BLaER1 (cell line): ENCODE results near the gene ALG1.
A peak's percentile ranks its signal among the peaks of the same experiment; 100 is the strongest.

ENCODE experiments used
- H3K27ac ChIP-seq: shearing (Covaris generic); formaldehyde crosslinking; 2 replicates; pipeline ENCODE4 v1.8.1; 2022
- H3K27me3 ChIP-seq: shearing (Covaris generic); formaldehyde crosslinking; 2 replicates; pipeline ENCODE4 v1.8.1; 2022
- H3K36me3 ChIP-seq: shearing (Covaris generic); formaldehyde crosslinking; 2 replicates; pipeline ENCODE4 v1.8.1; 2022
- H3K4me1 ChIP-seq: shearing (Covaris generic); formaldehyde crosslinking; 2 replicates; pipeline ENCODE4 v1.8.1; 2022
- H3K4me2 ChIP-seq: shearing (Covaris generic); formaldehyde crosslinking; 2 replicates; pipeline ENCODE4 v1.8.1; 2022
- H3K4me3 ChIP-seq: shearing (Covaris generic); formaldehyde crosslinking; 2 replicates; pipeline ENCODE4 v1.8.1; 2022
- H3K9ac ChIP-seq: shearing (Covaris generic); formaldehyde crosslinking; 2 replicates; pipeline ENCODE4 v1.8.1; 2022
- H3K9me3 ChIP-seq: shearing (Covaris generic); formaldehyde crosslinking; 2 replicates; pipeline ENCODE4 v1.8.1; 2022
- H4K20me1 ChIP-seq: shearing (Covaris generic); formaldehyde crosslinking; 2 replicates; pipeline ENCODE4 v1.8.1; 2022
- Cebpa-rat ChIP-seq: shearing (Covaris generic); IDR thresholded peaks from 2 replicates; pipeline ENCODE4 v1.8.1; 2022

ALG1 gene

DNA sequence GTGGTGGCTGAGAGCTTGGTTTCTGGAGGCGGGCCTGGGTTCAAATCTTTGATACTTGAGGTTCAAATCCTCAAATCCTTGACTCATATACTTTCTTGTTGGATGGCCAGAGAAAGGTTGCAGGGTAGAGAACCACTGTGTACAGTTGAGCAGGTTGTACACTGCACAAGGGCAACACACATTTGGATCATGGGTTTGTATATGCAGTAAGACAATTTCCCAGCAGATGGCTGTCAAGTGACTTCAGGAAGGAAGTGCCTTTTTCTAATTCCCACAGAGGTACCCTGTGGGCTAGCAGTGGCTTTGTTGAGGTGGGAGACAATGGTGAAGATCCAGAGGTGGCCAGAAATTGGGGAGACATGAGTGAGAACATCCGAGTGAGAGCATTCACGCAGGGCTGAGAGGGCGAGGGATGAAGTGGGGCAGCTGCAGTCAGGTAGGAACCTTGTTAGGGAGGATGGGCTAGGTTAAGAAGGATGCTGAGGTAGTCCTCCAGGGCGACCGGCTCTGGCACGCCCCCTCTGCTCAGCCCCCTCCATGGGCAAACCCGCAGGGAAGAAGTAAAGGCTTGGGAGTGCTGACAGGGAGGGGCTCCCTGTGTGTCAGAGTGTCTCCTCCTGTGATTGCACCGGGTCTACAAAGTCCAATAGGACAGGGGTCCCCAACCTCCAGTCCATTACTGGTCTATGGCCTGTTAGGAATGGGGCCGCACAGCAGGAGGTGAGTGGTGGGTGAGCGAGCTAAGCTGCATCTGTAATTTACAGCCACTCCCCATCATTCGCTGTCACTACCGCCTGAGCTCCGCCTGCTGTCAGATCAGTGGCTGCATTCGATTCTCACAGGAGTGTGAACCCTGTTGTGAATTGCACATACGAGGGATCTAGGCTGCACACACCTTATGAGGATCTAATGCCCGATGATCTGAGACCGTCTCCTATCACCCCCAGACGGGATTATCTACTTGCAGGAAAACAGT is 8.6 kb upstream of the ALG1 start:
- Histone ChIP-seq H3K36me3 (no peaks in the 10 kb centered on the region), H3K27ac (no peak overlapping the region), H3K4me1 (peaks cover 28% of the 10 kb centered on the region), H4K20me1 (no peaks in the 10 kb centered on the region), H3K9me3 (no peaks in the 10 kb centered on the region), H3K4me2 (peak overlapping the region; percentile 62), H3K27me3 (no peaks in the 10 kb centered on the region), H3K4me3 (no peak overlapping the region), H3K9ac (no peak overlapping the region)
- no peak for TF ChIP-seq Cebpa-rat

GRCh38 chr16:5064915-5065314 is 6.7 kb upstream of the ALG1 start:
- Histone ChIP-seq H3K4me2 (no peak overlapping the region), H4K20me1 (no peaks in the 10 kb centered on the region), H3K36me3 (no peaks in the 10 kb centered on the region), H3K9me3 (no peaks in the 10 kb centered on the region), H3K27me3 (no peaks in the 10 kb centered on the region), H3K27ac (no peak overlapping the region), H3K4me1 (peaks cover 20% of the 10 kb centered on the region), H3K4me3 (no peak overlapping the region), H3K9ac (no peak overlapping the region)
- TF ChIP-seq Cebpa-rat = no peak

DNA sequence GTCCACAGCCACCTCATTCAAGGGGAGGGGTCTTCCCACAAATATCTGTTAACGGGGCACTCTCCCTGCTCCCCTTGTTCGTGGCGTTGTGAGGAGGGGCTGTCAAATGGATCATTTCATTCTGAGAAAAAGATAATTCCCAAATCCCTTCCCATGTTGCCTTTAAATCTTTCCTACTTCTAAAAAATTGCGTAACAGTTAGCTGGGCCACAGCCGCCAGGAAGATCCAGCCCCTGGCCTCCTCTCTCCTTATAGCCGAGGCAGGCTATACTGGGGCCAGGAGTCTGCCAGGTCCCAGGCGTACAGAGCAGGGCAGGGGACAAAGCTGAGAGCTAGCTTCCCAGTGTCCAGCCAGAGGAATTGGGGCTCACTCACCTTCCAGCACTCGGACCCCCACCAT is 6.3 kb upstream of the ALG1 start:
- TF ChIP-seq Cebpa-rat = peak; percentile 58; the same call in 1 of the 2 replicates
- H3K36me3 ChIP-seq = no peaks in the 10 kb centered on the region

GRCh38 chr16:5065813-5066212 is 5.8 kb upstream of the ALG1 start, which contains the start of gene C16orf89:
Gene C16orf89, minus strand, starts transcription at chr16:5065956. Its CDS starts 48 bp downstream, at chr16:5065908.
- Histone ChIP-seq H3K4me3 (no peak within 1 kb of the TSS), H3K9ac (no peak within 1 kb of the TSS), H3K27me3 (no peaks in the 10 kb centered on the region), H3K9me3 (no peaks in the 10 kb centered on the region), H3K36me3 (no peaks in the 10 kb centered on the region), H3K27ac (no peak within 1 kb of the TSS), H3K4me1 (peaks cover 23% of the 10 kb centered on the region), H3K4me2 (no peak within 1 kb of the TSS), H4K20me1 (no peaks in the 10 kb centered on the region)
- TF ChIP-seq Cebpa-rat = no peak

More for the DNA sequence above, 6.3 kb upstream of the ALG1 start:
- no peak overlapping the region for H3K4me2 ChIP-seq
- no peaks in the 10 kb centered on the region for H3K9me3 ChIP-seq
- no peaks in the 10 kb centered on the region for H3K27me3 ChIP-seq
- peaks cover 20% of the 10 kb centered on the region for H3K4me1 ChIP-seq
- H4K20me1 ChIP-seq = no peaks in the 10 kb centered on the region
- no peak overlapping the region for H3K4me3 ChIP-seq
- no peak overlapping the region for H3K9ac ChIP-seq
- H3K27ac ChIP-seq = no peak overlapping the region

DNA sequence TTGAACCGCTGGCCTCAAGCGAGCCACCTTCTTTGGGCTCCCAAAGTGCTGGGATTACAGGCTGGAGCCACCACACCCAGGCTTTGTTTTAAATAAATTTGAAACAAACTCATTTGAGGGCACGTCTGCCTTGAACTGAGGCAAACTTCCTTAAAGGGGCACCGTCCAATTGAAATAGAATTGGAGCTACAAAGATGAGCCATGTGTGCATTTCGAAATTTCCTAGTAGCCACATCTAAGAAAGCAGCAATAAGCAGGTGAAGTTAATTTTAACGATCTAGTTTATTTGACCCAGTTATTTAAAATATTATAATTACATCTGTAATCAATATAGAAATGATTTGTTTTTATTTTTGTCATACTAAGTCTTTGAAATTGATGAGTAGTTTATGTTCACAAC is 5.1 kb upstream of the ALG1 start:
- Histone ChIP-seq H3K4me1 (peaks cover 28% of the 10 kb centered on the region), H3K9me3 (no peaks in the 10 kb centered on the region), H3K27me3 (no peaks in the 10 kb centered on the region), H4K20me1 (no peaks in the 10 kb centered on the region), H3K36me3 (no peaks in the 10 kb centered on the region), H3K4me3 (no peak overlapping the region), H3K9ac (no peak overlapping the region), H3K4me2 (no peak overlapping the region), H3K27ac (no peak overlapping the region)
- TF ChIP-seq Cebpa-rat = no peak

- Histone ChIP-seq H3K4me3 (no peak overlapping the region), H3K9me3 (no peaks in the 10 kb centered on the region), H3K9ac (no peak overlapping the region), H3K27ac (no peak overlapping the region), H3K4me1 (peaks cover 24% of the 10 kb centered on the region), H3K27me3 (no peaks in the 10 kb centered on the region), H3K36me3 (0 out of 2 replicates have a peak, but pooled peaks cover 5% of the 10 kb centered on the region), H3K4me2 (no peak overlapping the region), H4K20me1 (no peaks in the 10 kb centered on the region)
- TF ChIP-seq Cebpa-rat = no peak
Observed at GRCh38 chr16:5069048-5069447, 2.6 kb upstream of the ALG1 start.

DNA sequence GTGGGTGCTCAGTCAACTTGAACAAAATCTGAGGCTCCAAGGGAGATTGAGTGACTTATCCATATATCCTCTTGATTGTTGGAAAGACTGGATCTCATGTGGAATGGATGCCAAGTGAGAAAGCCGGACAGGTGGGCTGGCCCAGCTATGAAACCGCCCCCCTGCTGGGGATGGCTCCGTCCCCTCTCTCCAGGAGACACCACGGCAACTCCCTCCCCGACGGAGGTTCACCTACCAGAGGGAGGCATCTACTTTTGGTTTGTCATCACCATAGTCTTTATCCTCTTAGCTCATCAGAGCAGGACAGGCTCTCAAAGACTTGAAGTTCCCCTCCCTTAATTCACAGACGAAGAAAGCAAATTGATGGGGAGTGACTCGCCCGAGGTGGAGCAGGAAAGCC is 1.8 kb upstream of the ALG1 start:
- Histone ChIP-seq H3K27ac (no peak overlapping the region), H3K4me3 (no peak overlapping the region), H4K20me1 (no peaks in the 10 kb centered on the region), H3K9me3 (no peaks in the 10 kb centered on the region), H3K4me1 (peaks cover 24% of the 10 kb centered on the region), H3K4me2 (no peak overlapping the region), H3K9ac (no peak overlapping the region), H3K27me3 (no peaks in the 10 kb centered on the region), H3K36me3 (peaks cover 13% of the 10 kb centered on the region)
- no peak for TF ChIP-seq Cebpa-rat

GRCh38 chr16:5070431-5071186 is 1.0 kb upstream of the ALG1 start:
- no peak for TF ChIP-seq Cebpa-rat
- Histone ChIP-seq H3K4me3 (no peak overlapping the region), H3K9me3 (no peaks in the 10 kb centered on the region), H3K9ac (no peak overlapping the region), H4K20me1 (no peaks in the 10 kb centered on the region), H3K36me3 (peaks cover 20% of the 10 kb centered on the region), H3K27ac (no peak overlapping the region), H3K27me3 (no peaks in the 10 kb centered on the region), H3K4me1 (peaks cover 24% of the 10 kb centered on the region), H3K4me2 (peak overlapping the region; percentile 83)

DNA sequence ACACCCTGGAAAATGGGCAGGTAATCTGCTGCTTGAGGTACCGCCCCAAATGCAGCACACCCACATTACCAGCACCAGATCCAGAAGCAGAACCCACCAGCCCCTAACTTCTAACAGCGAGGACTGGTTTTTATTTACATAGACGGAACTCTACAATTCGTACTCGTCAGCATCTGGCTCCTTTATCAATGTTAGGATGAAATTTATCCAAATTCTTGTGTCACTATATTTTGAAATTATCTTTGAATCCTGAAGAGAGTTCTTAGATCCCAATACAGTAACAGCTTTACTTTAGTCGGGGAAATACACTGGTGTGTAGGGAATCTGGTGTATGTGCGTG is 332 bp upstream of the ALG1 start:
- H3K9me3 ChIP-seq = no peaks in the 10 kb centered on the region
- peaks cover 27% of the 10 kb centered on the region for H3K36me3 ChIP-seq
- H3K4me2 ChIP-seq = peak overlapping the region; percentile 83
- no peak for TF ChIP-seq Cebpa-rat
- no peaks in the 10 kb centered on the region for H3K27me3 ChIP-seq
- H3K9ac ChIP-seq = peak overlapping the region; percentile 86
- peak overlapping the region; percentile 84 for H3K27ac ChIP-seq
- peaks cover 24% of the 10 kb centered on the region for H3K4me1 ChIP-seq
- peak overlapping the region; percentile 76 for H3K4me3 ChIP-seq
- H4K20me1 ChIP-seq = no peaks in the 10 kb centered on the region
